ENCODE data around the gene TRAPPC1.

TRAPPC1 gene

DNA sequence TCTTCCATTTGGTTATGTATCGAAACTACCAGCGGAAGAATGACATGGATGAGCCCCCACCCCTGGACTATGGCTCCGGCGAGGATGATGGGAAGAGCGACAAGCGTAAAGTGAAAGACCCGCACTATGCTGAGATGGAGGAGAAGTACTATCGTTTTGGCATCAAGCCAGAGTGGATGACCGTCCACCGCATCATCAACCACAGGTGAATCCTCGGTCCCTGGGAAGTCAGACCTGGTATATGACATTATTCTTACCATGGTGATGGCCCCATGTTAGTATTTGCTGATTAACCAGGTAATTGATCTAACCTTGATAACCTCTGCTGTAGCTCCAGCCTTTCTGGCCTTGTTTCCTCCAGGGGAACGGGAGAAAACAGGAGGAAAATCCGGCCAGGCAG is 34.7 kb downstream of the TRAPPC1 start:
- no peak for DNase-seq

DNA sequence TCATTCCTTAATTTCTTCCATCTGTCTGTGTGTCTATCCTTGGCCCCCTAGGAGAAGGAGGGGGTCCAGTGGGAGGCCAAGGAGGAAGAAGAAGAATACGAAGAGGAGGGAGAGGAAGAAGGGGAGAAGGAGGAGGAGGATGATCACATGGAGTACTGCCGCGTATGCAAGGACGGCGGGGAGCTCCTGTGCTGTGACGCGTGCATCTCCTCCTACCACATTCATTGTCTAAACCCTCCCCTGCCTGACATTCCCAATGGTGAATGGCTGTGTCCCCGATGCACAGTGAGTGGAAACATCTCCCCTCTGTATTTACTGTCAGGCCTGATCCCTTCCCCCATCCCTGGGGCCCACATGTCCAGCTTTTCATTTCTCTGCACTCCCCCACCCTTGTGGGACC is 36.9 kb downstream of the TRAPPC1 start:
- no peak for DNase-seq

DNA sequence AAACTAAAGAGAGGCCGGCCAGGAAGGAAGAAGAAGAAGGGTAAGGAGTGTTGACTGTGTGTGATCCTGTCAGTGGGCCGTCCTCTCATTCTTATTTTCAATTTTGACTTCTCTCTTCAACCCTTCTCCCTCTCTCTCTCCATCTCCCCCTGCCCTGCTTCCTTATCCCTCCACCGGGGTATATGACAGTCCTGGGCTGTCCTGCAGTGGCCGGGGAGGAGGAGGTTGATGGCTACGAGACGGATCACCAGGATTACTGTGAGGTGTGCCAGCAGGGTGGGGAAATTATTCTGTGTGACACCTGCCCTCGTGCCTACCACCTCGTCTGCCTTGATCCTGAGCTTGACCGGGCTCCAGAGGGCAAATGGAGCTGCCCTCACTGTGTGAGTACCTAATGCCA is 37.5 kb downstream of the TRAPPC1 start:
- DNase-seq, result no peak

DNA sequence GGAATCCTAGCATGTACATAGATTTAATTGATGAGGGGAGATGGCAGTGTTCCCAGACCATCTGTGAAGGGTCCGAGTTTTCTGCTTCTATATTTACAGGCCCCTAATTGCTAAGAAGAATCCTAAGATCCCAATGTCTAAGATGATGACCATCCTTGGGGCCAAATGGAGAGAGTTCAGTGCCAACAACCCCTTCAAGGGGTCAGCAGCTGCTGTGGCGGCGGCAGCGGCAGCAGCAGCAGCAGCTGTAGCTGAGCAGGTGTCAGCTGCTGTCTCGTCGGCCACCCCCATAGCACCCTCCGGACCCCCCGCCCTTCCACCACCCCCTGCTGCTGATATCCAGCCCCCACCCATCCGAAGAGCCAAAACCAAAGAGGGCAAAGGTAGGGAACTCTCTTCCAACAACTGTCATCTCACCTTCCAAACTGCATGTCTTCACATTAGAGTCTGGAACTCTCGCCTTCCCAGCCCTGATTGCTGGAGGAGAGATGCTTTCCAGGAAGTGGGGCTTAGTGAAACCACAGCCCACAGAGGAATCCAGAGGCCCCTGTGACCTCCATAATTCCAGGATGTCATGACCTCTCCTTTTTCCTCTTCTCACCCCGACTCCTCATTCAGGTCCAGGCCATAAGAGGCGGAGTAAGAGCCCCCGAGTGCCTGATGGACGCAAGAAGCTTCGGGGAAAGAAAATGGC is 38.4 kb downstream of the TRAPPC1 start:
- DNase-seq, result peak; percentile 77

DNA sequence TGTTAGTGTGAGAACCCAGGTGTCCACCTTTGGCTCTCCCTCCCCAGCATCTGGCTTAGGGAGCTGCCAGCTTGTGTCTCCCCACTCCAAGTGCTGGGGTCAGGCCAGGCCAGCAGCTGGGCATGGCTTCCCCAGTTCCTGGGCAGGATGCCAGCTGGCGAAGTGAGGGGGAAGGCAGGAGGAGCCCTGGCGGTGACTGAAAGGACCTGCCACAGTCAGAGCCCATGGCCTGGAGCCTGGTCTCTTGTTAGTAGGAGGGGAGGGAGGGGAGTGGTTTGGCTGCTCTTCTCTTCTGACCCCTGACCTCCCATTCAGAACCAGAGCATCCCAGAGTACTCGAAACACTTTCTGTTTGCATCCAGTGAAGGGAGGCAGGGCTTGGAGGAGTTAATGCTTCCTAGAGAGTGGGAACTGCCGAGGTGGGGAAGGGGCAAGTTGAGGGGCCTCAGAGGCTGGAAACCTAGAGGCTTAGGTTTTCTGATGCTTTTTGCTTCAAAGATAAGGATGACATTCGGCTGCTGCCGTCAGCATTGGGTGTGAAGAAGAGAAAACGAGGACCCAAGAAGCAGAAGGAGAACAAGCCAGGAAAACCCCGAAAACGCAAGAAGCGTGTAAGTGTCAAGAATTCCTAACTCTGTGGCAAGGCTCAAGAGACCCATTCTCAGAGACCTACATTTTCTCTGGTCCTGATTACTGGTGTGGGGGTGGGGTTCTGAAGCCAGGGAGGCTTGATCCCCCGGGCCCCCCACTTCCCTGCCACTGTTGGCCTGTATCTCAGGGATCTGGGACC is 42.4 kb downstream of the TRAPPC1 start:
- peak; percentile 98 for DNase-seq

DNA sequence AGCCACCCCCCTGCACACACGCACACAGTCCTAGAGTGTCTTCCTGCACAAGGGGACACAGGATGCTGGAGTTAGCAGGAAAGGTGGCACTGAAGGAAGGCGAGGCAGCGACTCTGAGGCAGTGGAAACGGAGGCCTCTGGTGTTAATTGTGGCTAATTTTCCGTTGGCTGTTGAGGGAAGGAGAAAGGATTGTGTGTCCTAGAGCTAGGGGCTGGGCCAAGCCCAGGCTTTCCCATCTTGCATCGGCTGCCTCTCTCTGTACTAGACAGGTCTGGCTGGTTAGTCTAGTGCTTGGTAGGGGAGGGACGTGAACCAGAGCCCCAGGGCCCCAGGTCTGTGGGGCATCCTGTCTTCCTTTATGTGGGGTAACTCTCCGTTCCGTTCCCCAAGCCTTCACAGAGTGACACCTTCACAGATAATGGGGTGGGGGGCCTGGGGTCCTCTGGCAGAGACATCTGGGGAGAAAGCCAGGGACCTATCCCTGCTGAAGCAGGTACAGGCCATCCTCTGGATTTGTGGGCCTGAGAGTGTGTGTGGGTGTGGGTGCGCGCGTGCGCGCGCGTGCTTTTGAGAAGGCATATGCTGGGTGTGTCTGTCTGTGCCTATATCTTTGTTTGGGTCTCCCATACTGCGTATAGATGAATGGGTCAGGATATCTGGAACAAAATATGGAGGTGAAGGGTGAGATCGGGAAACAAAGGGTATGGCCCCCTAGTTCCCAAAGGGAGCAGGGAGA is 43.4 kb downstream of the TRAPPC1 start, which contains the start of gene CHD3:
Gene CHD3, plus strand, starts transcription at position 606 of the 737 bp plus-strand sequence. CDS start 212 bp downstream, outside the sequence.
- DNase-seq, result peak; percentile 74

DNA sequence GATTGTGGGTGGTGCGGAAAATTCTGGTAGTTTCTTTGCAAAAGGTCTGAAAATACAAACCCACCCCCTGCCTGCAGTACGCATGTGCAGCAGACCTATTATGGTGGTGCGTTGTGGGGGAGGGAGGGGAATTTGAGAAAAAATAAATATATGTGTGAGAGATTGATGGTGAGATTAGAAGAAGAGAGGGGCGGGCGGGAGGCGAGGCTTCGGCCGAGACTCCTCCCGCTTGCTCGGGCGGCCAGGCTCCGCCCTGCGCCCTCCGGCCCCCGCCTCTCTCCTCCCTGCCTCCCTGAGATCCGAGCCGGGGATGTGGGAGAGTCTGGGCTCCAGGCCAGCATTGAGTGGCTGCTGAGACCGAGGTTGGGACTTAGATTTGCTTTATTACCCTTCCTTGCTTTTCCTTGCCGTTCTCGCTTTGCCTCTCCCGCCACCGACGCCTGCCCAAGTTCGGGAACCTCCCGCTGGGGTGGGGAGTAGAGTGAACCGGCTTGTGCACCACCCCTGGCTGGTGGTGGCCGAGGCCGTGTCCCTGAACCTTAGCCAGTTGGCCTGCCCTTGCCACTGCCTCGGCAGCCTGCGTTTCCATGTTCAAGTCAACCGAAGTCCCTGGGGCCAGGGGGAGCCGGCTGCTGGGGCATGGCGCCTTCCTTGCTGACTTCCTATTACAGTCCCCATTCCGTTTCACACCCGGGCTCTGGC is 44.1 kb downstream of the TRAPPC1 start:
- DNase-seq, result peak; percentile 99

DNA sequence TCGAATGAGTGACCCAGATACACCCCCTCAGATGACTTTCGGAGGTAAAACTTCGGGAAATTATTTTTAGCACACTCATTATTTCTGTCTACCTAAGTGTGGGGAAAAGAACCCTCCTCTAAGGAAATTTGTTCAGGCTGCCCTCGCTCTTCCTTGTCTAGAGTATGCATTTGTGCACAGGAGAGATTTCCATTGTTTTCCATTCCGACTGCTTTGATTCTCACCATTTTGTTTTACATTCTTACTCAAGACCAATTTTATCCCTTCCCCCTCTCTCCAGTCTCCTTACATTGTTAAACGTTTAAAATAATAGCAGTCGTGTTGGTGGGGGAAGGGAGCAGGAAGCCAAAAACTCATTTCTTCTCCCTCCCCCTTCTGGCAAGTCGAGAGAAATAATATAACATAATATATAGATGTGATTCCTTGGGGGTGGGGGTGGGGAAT is 44.7 kb downstream of the TRAPPC1 start:
- no peak for DNase-seq

DNA sequence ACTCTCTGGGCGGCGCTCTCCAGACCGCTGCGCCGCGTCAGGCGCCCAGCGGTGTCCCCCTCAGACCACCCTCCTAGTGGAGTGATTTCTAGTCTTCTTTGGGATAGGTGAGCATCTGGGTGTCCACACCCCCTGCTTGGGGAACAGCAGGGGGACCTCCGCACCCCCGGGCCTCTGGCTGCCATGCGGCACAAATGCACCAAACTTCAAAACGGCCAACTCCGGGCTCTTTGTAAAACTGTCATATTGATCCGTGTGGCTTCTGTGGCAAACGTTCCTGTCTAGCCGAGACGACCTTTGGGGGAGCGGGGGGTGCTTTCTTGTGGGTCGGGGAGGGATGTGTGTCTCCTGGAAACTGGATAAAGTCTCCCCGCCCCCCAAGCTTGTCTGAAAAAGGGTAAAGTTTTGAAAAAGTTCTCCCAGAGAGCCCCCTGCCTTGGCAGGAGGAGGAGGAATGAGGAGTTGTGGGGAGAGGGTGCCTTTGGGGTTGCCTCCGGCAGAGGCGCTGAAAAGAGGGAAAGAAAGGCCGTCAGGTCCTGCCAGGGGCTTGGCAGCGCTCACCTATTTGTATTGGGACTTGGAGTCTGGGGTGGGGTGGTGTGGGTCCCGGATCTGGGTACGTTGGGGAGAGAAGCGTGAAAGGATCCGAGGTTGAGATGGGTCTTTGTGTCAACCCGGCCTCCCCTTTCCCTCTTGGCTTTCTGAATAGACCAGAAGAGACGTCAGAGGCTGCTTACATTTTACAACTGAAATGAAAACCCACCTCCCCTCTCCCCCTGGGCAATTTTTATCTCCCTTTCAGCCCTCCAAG is 45.3 kb downstream of the TRAPPC1 start:
- DNase-seq, result peak; percentile 66

DNA sequence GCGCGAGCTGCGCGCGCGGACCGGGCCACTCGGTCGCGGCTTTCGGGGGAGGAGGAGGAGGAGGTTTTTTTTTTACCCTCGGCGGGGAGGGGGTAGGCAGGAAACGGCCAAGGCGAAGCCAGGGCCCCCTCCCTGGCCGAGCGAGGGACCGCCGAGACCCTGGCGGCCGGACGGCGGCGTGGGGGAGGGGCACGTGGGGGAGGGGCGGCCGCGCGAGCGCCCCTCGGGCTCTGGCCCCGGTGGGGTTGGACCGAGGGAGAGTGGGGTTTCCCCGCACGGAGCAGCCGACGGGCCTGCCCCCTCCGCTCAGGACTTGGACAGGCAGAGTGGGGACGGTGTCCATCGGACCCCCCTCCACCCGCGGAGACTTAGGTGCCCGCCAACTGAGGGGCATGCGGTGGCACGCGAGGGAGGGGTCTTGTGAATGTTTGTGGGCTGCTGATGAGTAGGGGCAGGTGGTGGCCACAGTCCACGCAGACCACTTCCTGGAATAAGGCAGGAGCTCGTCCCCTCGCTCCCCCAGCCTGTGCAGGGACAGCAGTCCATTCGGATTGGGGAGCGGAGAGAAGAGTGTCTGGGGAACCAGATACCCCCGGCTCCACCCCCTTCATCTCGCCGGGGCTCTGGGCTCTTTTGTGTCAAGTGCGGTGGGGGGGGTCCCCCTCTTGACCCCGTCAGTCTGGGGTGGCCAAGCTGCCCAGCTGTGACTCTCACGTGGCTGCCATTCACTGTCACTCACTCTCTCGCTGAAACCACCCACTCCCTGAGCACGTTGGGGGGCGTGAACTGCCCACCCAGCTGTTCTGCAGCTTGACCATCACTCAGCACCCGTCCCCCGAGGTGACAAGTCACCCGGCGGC is 46.1 kb downstream of the TRAPPC1 start:
- DNase-seq, result peak; percentile 66

DNA sequence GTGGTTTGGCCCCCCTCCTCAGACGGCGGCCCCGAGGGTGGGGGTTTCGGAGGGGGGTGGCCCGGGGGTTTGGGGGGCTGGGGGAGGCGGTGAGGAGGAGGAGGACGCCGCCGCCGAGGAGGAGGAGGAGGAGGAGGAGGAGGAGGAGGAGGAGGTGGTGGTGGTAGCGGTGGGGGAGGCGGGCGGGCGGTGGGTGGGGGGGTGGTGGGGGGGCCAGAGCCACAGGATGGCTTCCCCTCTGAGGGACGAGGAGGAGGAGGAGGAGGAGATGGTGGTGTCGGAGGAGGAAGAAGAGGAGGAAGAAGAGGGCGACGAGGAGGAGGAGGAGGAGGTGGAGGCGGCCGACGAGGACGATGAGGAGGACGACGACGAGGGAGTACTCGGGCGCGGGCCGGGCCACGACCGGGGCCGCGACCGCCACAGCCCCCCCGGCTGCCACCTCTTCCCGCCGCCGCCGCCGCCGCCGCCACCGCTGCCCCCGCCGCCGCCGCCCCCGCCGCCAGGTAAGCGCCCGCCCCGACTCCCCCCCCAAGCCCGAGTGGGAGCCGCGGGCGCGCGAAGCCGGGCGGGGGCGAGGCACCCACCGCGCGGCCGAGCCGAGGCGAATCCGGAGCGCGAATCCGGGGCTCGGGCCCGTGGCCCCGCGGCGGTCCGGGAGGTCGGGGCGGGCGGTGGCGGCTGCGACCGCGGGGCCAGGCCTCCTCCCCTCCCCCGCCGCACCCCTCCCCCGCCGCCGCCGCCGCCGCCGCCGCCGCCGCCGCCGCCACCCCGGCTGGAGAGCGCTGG is 47.0 kb downstream of the TRAPPC1 start:
- no peak for DNase-seq

DNA sequence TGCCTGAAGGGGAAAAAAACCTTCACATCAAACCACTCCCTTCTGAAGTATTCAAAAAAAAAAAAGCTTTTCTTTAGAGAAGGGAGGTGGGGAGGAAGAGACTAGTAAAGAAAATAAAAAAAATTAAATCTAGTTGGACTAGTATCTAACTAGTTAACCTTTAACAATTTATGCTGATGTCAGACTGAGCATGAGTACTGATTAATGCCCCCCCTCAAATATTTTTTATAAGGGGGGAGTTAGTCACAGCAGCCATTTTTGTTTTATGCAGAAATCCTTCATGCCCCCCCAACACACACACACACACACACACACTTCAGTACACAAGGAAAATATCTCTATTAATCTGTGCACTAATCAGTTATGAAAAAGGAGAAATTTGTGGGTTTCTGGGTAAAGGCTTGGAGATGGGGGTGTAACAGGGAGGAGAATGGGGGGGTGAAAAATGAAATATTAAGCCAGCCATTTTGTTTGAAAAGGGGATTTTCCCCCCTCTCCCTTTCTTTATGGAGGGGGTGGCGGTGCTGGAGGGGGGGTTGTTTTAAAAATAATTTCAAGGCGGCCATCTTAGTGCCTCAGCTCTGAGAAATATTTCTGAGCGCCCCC is 47.9 kb downstream of the TRAPPC1 start:
- peak; percentile 33 for DNase-seq

DNA sequence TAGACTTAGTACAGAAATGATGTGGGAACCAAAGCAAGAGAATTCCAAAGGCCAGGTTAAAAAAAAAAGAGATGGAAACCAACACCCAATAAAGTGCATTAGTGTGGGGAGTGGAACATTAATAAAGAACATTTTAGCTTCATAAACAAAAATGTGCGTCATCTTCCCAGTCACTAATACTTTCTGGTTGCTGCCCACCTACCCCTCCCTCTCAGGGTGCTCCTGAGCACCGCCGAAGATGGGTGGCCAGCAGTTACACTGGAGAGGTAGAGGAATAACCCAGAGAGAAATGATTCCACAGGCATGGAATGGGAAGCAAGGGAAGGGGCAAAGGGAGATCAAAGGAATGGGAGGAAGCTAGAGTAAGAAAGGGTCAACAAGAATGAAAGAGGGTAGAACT is 49.1 kb downstream of the TRAPPC1 start:
- no peak for DNase-seq

DNA sequence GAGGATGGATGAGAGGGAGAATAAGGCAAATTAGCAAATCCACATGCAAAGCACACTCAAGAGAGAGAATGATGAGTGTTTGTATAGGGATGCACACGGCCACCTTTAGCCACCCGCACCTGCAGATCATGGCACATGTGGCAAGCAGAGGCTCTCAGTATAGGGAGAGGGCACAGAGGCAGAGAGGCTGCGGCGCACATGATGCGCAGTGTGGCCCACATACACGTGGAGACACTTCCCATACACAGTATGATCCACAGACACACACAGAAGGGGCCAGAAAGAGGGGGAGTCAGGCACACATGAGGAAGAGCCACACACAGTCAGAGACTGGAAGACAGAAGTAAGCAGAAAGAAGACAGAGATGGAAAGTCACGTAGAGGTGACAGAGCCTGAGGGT is 49.7 kb downstream of the TRAPPC1 start:
- DNase-seq, result peak; percentile 88

DNA sequence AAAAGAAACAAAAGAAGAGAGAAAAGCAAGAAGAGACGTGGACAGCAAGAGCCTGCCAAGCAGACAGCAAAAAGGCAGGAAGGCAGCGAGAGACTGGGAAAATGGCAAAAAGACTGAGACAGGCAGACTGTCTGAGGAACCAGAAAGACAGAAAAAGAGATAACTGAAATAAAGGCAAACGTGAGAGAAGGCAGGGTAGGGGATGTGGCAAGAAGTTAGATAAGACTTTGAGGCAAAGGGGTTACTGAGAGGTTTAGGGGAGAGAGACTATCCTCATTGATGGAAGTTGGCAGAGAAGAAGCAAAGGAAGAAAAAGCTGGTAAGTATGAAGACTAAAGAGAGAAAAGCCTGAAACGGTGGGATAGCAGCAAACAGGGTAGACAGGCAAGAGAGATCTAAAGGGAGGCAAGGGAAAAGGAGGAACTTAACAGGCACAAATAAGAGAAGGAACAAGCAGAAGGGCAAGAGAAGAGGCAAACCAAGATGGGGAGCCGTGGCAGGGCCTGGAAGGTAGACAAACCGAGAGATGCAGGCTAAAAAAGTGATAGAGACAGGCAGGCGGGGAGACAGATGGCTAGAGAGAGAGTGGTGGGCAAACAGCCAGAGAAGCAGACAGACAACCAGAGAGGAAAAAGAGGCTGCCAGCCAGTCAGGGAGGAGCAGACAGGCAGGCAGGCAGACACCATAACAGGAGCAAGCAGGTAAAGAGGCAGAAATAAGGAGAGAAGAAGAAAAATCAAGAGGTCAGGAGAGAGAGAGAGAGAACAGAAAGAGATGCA is 50.3 kb downstream of the TRAPPC1 start:
- DNase-seq, result peak; percentile 92
